GM18520 (cell line): ENCODE data around the gene AKAP12.
"Not testable (repeated sequence)": the region's sequence is repeated elsewhere in the genome, so short reads cannot be mapped to it uniquely, and the experiment has no call there.

Experiments used
- ATAC-seq: cut with Tn5 transposase; IDR thresholded peaks from one replicate; pipeline ENCODE4 v1.9.1; 2021; ENCODE audit not compliant: unreplicated experiment

AKAP12 gene

DNA sequence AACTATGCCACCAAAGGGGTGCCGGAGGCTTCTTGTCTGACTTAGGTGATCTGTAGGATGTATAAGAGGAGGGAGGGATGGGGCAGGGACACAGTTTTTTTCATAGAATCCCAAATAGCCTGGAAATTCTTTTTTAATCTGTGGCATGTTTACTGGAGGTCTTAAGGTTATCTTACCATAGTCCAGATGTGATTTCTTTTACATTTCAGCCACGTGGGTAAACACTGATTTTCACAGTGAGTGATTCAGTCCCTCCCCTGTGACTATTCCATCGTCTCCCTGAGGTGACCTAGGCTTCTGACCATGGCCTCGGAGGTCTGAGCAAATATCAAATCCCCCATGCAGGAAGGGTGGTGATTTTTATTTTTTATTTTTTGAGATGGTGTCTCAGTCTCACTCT lies 67.7 kb downstream of the AKAP12 start:
- no peak for ATAC-seq

DNA sequence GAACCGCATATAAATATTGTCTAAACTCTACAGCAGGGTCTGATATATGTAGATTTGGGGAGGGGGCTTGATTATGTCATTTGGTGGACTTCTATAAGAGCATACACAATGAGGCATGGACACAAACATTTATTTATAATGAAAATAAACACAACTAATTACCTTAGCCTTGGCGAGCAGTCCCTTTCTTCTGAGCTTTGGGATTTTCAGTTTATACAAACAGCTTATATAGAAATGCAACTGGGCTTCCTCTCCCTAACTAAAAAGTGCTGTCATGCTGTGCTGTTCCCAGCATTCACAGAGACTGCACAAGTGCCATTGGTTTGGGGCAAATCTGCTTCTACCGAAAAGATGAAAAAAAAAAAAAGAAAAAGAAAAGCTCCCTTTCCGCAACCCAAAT lies 69.9 kb downstream of the AKAP12 start:
- no peak for ATAC-seq

DNA sequence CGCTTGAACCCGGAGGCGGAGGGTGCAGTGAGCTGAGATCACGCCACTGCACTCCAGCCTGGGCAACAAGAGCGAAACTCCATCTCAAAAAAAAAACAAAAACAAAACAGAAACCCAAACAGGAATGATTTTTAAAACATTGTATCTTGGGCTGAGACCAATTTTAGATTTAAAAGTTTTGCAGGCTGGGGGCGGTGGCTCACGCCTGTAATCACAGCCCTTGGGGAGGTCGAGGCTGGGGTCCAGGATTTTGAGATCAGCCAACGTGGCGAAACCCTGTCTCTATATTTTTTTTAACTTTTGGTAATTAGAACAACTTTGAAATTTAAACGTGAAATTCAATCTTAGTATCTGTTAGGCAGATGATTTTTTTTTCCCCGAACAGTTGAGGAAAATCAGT lies 70.5 kb downstream of the AKAP12 start:
- ATAC-seq, result no peak

DNA sequence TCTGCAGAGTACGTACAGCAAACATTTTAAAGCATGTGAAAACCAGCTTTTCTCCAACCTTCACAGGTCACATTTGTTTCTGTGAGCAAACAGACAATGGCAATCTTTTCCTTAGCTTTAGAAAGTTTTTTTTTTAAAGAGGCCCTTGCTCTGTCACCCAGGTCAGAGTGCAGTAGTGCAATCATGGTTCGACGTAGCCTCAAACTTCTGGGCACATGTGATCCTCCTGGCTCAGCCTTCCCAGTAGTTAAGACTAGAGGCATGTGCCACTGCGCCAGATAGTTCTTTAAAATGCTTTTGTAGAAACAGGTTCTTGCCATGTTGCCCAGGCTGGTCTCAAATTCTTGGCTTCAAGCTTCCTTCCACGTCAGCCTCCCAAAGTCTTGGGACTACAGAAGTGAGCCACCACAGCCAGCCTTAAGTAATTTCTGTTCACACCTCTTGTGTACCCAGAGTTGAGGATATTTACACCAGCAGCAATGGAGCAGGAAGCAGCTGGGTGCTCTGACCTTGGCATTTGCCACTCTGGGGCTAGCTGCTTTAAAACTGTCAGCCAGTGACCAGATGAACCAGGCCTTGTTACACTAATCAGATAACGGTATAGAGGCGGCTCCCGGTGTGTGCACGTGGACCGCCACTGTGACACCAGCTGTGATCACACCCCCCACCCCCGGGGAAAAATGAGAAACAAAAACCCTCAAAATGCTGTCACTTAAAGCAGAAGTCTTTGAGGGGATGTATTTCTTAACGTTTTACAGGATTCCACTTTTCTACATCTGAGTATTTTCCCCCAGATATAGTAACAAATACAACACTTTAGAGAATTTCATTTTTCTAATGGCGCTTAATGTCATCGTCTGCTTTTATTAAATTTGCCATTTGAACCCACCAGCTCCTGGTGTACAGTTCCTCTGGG lies 71.3 kb downstream of the AKAP12 start:
- ATAC-seq, result no peak

DNA sequence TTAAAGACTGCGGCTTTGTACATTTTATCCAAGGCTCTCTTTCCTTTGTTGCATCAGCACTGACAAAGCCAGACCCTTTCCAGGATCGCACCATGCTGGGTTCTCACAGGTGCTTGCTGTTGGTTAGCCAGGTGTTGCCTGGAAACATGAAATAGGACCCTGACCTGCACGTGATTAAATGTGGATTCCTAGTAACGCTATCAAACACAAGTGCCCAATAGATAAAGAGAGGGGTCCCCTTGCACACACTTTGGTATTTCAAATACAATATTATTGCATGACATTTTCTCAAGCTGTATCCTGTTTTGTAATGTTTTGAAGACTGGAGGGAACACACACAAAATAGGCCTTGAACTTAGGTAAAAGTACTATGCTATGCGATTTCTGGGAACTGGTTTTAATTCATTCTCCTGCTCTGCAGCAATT lies 73.3 kb downstream of the AKAP12 start:
- ATAC-seq, result no peak

DNA sequence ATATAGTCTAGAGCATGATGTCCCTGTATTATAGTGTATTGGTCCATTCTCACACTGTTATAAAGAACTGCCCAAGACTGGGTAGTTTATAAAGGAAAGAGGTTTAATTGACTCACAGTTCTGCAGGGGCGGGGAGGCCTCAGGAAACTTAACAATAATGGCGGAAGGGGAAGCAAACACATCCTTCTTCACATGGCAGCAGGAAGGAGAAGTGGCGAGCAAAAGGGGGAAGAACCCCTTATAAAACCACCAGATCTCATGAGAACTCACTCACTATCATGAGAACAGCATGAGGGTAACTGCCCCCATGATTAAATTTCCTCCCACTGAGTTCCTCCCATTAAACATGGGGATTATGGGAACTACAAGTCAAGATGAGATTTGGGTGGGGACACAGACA lies 75.9 kb downstream of the AKAP12 start:
- not testable (repeated sequence) for ATAC-seq

DNA sequence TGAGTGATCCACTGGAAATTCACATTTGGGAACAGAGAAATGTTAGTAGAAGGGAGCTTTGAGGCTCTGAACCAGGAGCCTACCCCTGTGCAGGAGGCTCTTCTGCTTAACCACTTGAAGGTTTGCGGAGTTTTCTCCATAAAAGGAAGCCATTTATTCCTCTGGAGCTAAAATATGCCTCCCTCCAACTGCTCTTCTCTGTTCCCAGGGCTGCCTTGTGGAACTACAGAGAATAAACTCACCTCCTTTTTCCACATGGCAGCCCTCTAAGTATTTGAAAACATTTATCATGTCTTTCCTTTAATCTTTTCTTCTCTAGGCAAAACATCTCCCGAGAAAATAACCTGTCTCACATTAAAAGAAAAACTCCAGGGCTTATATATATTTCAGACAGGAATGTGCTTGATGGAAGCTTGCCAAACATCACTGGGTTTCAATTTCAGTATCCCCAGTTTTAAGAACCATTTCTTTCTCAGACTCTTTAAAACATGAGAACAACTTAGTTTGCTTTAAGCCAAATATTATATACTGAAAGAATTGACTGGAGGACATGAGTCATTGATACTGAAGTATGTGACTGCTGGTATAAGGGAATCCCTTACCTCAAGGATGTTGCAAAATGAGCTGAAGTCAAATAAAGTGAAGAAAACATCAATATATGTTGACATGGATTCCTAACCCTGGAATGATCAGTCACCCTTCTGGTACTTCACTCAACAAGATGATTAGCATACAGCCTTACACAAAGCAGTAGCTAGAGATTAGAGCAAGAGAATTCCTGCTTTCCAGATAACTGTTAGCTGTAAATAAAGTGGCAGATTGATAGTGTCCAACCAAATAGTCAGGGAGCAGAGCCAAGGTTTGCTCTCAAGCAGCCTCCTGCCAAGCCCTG lies 77.6 kb downstream of the AKAP12 start:
- ATAC-seq, result no peak

DNA sequence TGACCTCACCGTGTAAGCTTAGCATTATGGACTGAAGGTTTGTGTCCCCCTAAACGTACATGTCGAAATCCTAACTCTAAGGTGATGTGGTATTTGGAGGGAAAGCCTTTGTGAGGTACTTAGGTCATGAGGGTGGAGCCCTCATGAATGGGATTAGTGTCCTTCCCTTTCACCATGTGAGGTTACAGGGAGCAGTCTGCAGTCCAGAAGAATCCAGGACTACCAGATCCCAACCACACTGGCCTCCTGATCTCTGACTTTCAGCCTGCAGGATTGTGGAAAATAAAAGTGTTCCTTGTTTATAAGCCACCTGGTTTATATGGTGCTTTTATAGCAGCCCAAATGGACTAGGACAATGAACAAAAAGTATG lies 78.2 kb downstream of the AKAP12 start:
- no peak for ATAC-seq

DNA sequence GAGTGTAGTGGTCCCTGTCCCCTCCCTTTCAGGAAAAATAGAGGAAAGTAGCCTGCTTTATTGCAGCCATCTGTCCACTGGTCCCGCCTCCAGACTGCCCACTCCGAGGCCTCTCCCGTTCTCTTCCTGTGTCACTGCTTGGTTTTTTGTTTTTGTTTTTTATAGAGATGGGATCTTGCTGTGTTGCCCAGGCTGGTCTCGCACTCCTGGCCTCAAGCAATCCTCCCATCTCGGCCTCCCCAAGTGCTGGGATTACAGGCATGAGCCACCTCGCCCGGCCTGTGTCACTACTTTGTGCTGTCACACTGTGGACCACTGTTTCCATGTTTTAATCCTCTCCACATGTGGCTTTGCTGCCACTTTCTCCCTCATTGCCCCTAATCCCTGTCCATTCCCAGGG lies 80.4 kb downstream of the AKAP12 start:
- no peak for ATAC-seq

DNA sequence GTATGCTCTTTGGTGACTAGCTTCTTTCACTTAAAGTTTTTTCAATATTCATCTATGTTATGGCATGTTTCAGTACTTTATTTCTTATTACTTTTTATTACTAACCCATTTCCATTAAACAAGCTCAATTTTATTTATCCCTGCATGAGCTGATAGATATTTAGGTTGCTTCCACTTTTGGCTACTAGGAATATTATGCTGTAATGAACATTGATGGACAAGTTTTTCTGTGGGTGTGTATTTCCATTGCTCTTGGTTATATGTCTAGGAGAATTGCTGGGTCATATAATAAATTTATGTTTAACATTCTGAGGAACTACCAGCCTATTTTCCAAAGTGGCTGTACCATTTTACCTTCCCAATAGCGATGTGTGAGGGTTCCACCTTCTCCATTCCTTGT lies 81.7 kb downstream of the AKAP12 start:
- no peak for ATAC-seq

DNA sequence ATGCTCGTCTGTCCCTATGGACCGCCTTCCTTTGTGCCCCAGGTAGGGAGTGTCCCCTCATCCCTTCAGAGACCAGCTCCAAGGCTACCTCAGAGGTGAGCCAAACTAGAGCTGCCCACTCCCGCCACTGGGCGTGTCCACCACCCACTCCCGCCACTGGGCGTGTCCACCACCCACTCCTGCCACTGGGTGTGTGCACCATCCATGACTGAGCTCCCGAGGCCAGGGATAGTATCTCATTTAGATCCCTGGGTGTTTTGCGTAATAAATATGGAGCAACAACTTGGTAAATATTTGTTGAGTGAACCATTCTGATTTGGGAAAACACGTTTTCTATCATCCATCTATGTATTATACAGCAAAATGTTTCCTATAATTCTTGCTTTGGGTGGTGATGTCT lies 82.8 kb downstream of the AKAP12 start:
- ATAC-seq, result no peak

DNA sequence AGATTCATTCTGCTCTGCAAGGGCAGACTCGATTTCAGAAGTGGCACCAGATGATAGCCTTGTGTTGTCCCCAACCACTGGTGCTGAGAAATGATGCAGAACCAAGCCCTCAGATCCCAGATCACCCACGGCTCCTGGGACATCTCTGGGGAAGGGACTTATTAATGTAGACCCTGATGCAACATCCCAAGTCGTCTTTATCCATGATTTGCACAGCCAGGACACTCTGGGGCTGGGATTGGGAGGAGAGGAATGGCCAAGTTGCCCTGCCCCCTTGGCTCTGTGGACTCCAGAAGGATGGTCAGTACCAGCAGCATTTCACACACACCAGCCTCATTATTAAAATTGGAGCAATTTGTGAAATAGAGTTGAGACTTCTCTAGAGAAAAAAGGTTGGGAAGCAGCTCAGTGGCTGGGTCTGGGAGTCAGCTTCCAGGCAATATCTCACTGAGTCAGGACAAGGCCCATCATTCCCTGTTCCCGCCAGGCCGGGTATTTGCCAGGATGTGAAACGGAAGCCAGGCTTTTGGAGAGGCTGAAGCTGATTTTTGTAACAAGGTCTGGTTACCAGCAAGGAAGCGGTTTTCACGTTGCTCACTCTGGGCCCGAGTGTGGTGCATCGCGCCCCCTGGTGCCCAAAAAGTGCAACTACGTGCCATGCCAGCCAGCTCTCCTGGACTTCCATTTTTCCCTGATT lies 84.2 kb downstream of the AKAP12 start:
- no peak for ATAC-seq

DNA sequence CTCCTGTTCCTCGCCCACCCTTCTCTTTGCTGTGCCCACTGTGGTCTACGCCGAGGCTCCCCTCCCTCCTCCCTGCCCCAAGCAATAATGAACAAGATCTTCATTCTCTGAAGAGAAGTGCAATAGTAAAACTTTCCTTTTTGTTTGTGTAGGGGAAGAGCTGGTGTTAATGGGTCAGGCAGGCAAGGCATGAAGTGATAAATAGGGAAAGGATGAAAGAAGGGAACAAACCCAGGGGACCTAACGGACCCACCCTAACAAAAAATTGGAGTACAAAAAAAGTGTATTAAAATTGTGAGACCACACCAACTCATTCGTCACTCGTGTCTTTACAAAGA lies 84.7 kb downstream of the AKAP12 start:
- no peak for ATAC-seq

DNA sequence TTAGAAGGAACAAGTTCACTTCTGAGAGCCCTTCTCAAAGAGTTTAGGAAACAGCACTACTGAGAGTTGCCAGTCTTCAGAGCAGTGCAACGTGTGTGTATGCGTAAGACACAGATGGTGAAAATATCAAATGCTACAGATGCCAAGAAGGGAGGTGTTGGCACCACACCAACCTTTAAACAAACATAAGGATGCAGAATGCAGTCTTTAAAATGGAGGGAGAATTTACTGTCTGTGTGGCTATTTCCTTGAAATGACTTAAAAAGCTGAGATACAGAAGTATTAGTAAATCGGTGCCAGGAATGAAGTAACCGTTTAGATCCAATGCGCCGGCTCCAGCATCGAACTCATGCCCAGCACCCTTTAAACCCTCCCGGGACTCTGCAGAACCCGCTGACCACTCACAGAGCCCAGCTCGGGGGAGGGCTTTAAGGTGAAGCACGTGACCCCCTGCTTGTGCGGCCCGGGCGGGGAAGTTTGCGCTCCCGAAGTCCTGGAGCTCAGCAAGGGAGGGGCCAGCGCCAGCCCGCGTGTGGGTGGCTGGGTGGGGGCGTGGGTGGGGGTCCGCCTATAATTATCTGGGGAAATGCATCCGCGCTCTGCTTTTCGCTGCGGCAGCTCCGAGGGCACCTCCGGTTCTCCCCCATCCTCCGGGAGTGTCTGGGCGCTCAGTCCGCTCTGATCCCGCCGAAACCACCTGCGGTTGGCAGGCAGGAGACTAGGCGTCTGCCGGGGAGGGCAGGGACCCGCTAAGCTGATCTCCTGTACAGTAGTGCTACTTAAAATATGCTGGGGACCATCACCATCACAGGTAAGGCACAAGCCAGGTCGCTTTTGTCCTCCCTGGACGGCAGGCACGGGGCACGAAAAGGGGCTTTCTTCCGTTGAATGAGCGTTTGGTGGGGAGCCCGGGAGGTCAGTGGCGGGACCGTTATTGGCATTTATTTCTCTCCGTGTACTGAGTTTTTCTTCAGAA lies 85.6 kb downstream of the AKAP12 start:
- ATAC-seq, result no peak

DNA sequence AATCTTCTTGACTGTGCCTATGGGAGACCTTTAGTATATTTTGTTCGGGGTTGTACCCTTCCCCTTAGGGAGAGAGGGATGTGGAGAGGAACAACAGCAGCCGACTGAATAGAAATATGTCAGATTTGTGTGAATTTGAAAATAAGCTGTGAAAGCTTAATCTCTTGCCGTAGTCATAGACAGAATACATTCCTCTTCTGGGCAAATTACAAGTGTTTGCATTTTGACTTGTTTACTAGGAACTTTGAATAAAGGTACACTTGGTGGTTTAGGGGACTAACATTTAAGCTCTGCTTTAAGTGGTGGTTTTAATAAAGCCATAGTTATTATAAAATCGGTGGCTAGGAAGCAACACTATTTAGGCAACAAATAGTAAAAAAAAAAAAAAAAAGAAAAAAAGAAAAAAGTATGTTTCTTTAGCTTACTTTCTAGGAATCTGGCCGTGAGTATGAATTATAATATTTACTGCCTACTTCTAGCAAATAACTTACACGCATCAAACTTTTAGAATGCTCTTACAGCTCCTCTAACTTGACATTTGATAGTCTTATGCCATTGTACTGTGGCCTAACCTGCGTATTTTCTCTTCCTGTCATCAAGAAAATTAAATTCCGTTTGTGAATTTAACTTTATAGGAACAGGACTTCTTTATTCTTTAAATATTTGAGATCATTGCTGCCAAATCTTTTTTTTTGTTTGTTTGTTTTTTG lies 86.5 kb downstream of the AKAP12 start:
- no peak for ATAC-seq

DNA sequence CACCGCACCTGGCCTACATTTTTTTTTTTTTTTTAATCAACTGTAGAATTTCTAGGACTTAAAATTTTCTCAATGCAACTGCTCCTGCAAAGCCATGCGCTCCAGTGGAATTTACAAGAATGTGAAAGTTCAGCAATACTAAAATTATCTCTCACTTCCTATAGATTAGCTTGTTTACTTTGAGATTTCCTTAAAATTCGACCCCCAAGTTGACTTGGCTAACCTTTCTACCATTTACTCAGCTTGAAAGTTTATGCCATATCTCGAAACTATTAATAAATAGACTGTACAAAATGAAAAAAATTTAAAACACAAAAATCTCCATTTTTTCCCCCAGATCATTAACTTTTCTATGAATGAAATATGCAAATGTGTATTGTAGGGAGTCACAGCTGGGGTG lies 87.3 kb downstream of the AKAP12 start:
- no peak for ATAC-seq

DNA sequence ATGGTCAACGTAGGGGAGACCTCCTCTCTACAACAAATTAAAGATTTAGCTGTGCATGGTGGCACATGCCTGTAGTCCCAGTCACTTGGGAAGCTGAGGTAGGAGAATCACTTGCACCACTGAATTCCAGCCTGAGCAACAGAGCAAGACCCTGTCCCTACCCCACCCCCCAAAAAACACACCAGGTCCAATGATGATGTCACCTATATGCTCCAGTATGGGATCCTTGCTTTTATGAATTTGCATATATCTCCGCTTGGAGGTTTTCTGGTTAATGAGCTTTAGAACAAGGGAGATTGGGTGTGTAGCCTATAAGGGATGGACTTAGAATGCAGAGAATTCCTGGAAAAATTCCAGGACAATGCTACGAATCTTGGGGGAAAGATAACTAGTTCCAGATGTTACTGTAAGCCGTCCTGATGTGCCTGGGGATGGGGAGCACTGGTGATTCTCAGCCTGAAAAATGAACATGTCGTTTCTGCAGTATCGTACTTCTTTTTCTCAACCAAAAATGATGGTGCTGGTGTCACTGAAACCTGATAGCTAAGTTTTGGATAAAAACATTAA lies 90.4 kb downstream of the AKAP12 start:
- ATAC-seq, result no peak

DNA sequence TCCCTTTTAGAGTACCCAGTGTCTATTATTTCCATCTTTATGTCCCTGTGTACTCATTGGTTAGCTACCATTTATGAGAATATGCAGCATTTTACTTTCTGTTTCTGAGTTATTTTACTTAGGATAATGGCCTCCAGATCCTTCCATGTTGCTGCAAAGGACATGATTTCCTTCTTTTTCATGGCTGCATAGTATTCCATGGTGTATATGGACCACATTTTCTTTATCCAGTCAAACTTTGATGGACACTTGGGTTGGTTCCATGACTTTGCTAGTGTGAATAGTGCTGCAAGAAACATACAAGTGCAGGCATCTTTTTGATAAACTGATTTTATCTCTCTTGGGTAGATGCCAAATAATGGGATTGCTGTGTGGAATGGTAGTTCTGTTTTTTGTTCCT lies 96.2 kb downstream of the AKAP12 start:
- no peak for ATAC-seq

DNA sequence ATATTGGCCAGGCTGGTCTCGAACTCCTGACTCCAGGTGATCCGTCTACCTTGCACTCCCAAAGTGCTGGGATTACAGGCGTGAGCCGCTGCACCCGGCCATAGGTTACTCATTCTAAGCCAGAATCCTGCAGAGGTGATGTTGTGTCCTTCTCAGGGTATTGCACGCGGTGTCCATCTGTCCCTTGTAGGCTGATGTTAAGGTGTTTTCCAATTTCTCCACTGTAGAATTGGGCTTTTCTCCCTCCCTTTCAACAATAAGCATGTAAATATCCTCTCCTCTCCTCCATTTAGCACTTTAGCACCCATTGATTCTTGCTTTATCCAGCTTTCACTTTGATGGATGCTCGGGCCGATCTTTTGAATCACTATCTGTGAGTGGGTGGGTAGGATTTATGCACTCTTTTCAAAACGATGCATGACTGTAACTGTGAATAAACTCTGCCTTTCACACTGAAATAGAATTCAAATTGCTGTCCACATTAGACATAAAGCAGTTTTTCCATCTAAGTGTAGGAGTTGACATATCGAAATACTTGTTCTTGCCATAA lies 99.0 kb downstream of the AKAP12 start:
- no peak for ATAC-seq
